ENCODE measurements around the gene SCT. TPM values are rescaled to one million over a fixed set of nuclear protein-coding genes. Genes with fewer than 3 reads are reported as not detected.

The SCT gene
- total RNA-seq, 1 donor from 2014 or later = not detected

- no peak for ATAC-seq
These were observed 5.1 kb downstream of the SCT start for GRCh38 chr11:621838-622237.

- ATAC-seq = no peak
These were observed 5.8 kb downstream of the SCT start for GRCh38 chr11:620935-621814.

- no peak for ATAC-seq
These were observed 6.8 kb downstream of the SCT start for GRCh38 chr11:620201-620600.

DNA sequence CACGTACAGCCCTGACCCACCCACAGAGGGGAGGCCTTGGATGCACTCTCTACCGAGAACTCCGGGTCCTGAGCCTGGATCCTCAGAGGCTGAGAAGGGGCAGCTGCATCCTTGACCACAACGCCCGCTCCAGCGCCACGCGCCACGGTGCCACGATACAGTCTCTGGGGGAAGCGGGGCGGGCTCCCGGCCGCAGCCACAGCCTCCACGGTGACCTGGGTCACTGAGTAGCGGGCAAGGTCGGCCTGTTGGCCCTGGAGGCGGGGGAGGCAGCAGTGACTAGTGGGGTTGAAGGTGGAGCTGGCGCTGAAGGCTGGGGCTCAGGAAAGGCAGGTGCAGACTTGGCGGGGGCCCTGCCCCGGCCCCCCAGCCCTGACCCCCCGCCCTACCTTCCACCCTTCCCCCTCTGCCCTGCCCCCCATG is 7.3 kb downstream of the SCT start:
- ATAC-seq = no peak

DNA sequence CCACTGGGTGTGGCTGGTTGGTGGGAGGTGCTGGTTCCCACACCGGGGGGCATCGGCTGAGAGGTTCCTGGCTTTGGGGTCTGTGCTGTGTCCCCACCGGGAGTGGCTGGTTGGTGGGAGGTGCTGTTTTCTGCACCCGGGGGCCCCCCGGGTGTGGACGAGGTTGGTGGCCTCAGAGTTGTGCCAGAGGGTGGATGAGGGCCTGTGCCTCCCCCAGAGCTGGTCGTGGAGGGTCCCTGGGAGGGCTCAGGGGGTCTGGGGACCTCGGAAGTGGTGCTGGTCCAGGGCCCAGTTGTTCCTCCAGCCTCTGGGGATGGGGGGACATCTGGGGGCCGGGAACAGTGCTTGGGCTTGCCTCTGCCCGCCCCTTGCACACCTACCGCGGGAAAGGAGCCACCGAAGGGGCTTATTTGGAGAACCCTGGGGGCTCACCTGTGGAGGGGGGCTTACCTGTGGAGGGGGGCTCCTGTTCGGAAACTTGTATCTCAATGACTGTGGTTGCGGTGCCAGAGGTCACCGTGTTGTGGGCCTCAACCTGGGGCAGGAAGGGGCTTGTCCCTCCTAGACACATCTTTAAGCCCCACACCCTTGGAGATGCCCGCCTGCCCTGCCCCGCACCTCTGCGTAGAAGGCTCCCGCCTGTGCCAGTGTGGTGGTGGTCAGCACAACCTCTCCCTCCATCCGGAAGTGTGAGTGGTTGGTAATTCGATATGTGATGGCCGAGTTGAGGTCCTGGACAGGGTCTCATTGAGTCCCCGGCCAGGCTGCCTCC is 7.9 kb downstream of the SCT start:
- no peak for ATAC-seq

DNA sequence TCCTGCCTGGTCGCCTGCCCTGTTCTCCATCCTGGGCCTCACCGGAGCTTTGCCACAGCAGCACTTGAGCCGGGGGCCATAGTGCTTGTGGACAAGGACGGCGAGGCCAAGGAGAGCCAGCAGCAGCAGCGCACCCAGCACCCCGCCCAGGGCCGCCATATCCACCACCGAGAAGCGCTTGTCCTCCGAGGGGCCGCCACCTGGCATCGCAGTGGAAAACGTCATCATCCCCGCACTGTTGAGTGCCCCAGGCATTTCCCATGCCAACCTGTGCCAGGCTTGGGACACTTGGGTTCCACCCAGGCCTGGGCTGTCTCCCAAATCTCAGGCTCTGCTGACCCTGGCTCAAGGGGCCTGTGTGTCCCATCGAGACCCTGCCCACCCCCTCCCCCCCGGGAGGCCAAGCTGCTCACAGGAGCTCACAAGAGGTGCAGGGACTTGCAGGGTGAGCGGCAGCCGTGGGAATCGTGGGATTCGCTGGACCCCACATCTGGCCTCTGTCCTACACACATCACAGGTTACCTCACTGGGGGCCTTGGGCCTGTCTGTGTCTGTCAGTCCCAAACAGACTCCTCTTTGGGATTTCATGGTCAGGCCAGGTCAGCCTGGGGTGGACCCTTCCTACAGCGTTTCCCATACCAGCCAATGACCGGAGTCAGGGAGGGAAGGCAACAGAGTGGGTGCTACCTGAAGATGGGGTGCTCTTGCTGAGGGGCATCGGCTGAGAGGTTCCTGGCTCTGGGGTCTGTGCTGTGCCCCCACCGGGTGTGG is 8.9 kb downstream of the SCT start:
- no peak for ATAC-seq

DNA sequence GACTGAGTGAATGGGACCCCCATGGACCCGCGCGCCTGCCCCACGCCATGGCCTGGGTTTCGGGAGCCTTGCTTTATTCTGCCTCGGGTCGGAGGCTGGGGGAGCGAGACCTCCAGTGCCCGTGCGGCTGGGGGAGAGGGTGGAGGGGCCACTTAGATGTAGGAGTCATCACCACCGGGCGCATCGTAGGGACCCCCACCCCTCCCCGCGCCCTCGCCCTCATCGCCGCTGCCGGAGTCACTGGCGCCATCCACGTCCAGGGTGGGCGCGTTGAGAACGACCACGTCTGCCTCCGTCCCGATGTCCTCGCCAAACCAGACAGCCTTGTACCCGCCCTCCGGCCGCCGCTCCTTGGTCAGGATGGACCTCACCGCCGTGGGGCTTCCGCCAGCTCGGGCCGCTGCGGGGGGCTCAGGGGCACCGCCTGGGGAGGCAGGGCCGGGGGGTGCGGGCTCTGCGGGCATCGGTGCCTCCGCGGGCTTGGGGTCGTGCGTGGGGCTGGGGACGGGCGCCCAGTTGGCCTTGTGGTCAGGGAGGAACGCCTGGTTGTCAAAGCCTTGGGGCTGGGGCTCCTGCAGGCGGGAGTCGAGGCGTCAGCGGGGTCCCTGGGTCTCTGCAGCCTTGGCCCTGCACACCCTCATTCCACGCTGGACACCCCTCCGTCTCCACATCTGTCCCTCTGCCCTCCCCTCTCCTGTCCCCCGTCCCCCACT is 9.6 kb downstream of the SCT start:
- ATAC-seq = no peak

- ATAC-seq = no peak
These were observed 10.4 kb downstream of the SCT start for GRCh38 chr11:616320-617198.

GRCh38 chr11:615504-616319 is 11.3 kb downstream of the SCT start, which contains the start of gene IRF7:
IRF7 (minus strand) TSS chr11:615950; CDS start chr11:615364, 586 bp downstream.
- peak; percentile 68 for ATAC-seq

GRCh38 chr11:614623-615503 is 12.1 kb downstream of the SCT start:
- ATAC-seq = peak; percentile 1

DNA sequence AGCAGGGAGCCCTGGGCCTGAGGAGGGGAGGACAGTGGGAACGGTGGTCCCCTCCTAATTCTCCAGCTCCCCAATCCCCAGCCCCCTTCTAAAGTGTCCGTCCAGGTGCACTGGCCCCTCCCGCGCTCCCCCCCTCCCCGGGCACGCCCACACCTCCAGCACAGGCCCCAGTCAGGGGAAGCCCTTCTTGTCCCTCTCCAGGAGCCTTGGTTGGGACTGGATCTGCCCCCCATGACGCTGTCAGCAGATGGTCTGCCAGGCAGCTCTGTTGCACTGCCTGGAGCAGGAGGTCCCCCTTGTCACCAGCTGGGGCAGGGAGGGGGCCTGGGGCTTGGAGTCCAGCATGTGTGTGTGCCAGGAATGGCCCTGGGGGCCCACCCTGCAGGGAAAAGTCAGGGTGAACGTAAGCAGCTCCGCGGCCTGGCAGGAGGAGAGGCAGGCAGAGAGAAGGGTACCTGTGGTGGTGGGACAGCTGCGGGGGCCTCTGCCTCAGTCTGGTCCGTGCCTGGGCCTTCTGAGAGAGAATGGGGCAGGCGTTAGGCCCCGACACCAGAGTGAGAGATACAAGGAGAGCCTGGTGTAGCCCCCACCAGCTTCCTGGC is 12.9 kb downstream of the SCT start:
- ATAC-seq = no peak

GRCh38 chr11:613369-613968 is 13.5 kb downstream of the SCT start:
- peak; percentile 66 for ATAC-seq

- no peak for ATAC-seq
These were observed 14.1 kb downstream of the SCT start for GRCh38 chr11:612961-613300.

GRCh38 chr11:612201-612960 is 14.6 kb downstream of the SCT start:
- peak; percentile 9 for ATAC-seq

DNA sequence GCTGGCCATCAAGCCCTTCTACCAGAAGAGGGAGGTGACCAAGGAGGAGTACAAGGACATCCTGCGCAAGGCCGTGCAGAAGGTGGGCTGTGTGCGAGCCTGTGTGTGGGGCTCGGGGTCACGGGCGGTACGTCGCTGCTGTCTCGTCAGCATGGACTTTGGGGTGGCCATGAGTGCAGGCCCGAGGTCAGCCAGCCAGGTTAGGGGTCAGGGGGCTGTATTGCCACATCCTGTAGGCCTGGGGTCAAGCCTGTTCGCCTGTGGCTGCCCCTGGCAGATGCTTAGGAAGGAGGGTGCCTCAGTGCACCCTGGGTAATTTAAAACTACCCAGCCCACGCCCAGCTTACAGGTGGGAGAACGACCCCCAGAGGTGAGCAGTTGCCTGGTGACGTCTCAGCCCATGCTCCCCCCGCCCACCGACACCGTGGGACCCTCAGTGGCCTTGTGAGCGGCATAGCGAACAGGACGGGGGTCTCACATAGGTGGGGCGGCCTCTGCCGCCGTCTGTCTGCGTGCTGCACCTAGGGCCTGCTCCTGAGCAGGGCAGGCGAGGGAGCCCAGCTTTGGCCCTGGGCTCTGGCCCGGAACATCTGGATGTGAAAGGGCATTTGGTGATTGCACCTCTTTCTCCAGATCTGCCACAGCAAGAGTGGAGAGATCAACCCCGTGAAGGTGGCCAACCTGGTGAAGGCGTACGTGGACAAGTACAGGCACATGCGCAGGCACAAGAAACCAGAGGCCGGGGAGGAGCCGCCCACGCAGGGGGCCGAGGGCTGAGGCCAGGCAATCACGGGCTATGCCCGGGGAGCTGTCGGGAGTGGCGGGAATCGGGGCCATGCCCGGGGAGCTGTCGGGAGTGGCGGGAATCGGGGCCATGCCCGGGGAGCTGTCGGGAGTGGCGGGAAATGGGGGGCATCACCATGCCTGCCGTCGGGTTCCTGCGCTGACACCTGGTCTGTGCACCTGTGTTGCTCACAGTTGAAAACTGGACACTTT is 15.7 kb downstream of the SCT start:
- ATAC-seq = no peak

DNA sequence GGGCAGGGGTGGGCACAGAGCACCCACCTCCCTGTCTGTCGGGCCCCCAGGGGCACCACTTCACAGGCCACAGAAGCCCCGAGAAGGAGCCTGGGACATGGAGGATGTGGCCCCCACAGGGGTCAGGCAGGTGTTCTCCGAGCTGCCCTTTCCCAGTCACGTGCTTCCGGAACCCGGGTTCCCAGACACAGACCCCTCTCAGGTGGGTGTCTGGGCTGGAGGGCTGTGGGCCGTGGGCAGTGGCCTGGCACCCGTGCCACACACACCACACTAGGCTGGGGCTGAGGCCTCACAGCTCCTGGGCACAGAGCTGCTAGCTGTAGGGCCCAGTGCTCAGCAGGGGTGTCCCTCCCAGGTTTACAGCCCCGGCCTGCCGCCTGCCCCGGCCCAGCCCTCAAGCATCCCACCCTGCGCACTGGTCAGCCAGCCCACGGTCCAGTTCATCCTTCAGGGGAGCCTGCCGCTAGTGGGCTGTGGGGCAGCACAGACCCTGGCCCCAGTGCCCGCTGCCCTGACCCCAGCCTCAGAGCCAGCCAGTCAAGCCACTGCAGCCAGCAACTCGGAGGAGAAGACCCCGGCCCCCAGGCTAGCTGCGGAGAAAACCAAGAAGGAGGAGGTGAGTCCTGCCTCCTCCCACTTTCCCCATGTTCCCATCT is 16.7 kb downstream of the SCT start:
- no peak for ATAC-seq

Measured in esophagus mucosa (tissue), 1 donor.